HG03469 (cell line): Measurements from ENCODE around the gene GABPA.
A peak's percentile ranks its signal among the peaks of the same experiment; 100 is the strongest.

Experiments used
- ATAC-seq: cut with Tn5 transposase; IDR thresholded peaks from one replicate; pipeline ENCODE4 v1.9.1; 2021; ENCODE audit warnings: mild to moderate bottlenecking, moderate library complexity, moderate number of reproducible peaks; ENCODE audit not compliant: unreplicated experiment

GABPA gene

GRCh38 chr21:25801217-25802014 is 66.6 kb downstream of the GABPA start:
- peak; percentile 98 for ATAC-seq

- ATAC-seq, result no peak
These were observed 71.3 kb downstream of the GABPA start for GRCh38 chr21:25806060-25806459.

GRCh38 chr21:25807191-25807590 is 72.4 kb downstream of the GABPA start:
- ATAC-seq, result no peak

DNA sequence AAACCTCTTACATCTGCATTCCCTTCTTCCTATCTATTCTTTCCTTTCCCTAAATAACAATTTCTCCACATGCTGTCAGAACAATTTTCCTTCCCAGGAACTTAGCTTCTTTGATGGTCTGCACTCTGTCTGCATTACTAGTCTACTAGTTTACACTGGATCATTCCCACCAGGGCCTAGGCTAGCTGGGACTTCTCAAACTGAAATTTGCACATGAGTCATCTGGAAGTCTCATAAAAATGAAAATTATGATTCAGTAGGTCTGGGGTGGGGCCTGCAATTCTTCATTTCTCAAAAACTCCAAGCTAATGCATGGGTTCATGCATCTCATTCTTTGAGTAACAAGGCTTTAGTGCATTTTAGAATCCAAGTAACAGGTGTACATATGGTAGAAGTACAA is 74.2 kb downstream of the GABPA start:
- no peak for ATAC-seq

GRCh38 chr21:25811186-25811585 is 76.4 kb downstream of the GABPA start:
- ATAC-seq, result no peak

- no peak for ATAC-seq
These were observed 79.1 kb downstream of the GABPA start for GRCh38 chr21:25813917-25814316.

DNA sequence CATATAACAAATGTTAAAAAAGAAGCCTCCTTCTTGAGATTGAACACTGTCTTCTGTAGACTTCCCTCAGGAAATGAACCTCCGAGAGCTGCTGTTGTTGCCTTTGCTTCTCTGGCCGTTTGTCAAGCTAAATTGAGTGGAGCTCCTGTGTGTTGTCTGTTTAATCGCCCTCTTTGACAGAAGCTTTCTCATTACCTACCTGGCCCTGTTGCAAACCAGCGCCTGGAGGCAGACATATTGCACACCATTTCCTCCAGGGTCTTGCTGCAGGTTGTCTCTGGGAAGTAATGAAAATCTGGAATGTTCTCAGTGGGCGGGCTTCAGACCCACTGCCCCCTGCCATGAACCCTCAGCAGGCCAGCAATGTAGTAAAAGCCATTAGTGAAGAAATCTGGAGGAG is 83.3 kb downstream of the GABPA start:
- no peak for ATAC-seq

GRCh38 chr21:25818551-25818950 is 83.8 kb downstream of the GABPA start:
- ATAC-seq, result no peak
